Activated effector memory CD4-positive, alpha-beta T cell treated with Interleukin-2 at 50 U/mL for 16 hours (primary cell): ENCODE data around the gene DIP2C.
"Not testable (repeated sequence)": the region's sequence is repeated elsewhere in the genome, so short reads cannot be mapped to it uniquely, and the experiment has no call there.

Experiments used
- DNase-seq: peaks from one replicate; pipeline ENCODE4 v3.0.0-alpha.2; 2020

The DIP2C gene

GRCh38 chr10:639751-640672, 49.5 kb downstream of the DIP2C start:
- DNase-seq: no peak

GRCh38 chr10:639001-639750, 50.3 kb downstream of the DIP2C start:
- DNase-seq: no peak

- DNase-seq: no peak
Observed at GRCh38 chr10:637771-638195, 51.7 kb downstream of the DIP2C start.

- no peak for DNase-seq
Observed at GRCh38 chr10:637221-637620, 52.2 kb downstream of the DIP2C start.

- DNase-seq: no peak
Observed at GRCh38 chr10:636769-637168, 52.7 kb downstream of the DIP2C start.

- no peak for DNase-seq
Observed at GRCh38 chr10:636016-636730, 53.3 kb downstream of the DIP2C start.

GRCh38 chr10:635088-635861, 54.2 kb downstream of the DIP2C start:
- no peak for DNase-seq

- DNase-seq: no peak
Observed at GRCh38 chr10:634256-634655, 55.2 kb downstream of the DIP2C start.

- no peak for DNase-seq
Observed at GRCh38 chr10:633279-634245, 55.9 kb downstream of the DIP2C start.

- not testable (repeated sequence) for DNase-seq
Observed at GRCh38 chr10:632807-633177, 56.7 kb downstream of the DIP2C start.

GRCh38 chr10:632155-632806, 57.2 kb downstream of the DIP2C start:
- not testable (repeated sequence) for DNase-seq

GRCh38 chr10:631266-631665, 58.2 kb downstream of the DIP2C start:
- no peak for DNase-seq

GRCh38 chr10:630581-631073, 58.8 kb downstream of the DIP2C start:
- no peak for DNase-seq

GRCh38 chr10:629186-629998, 60.1 kb downstream of the DIP2C start:
- no peak for DNase-seq

GRCh38 chr10:628386-629045, 61.0 kb downstream of the DIP2C start:
- DNase-seq: no peak

- no peak for DNase-seq
Observed at GRCh38 chr10:627032-627992, 62.2 kb downstream of the DIP2C start.

GRCh38 chr10:625751-626711, 63.4 kb downstream of the DIP2C start:
- no peak for DNase-seq
